ENCODE data around the gene RAP1A. TPM values are rescaled to one million over a fixed set of nuclear protein-coding genes. Genes with fewer than 3 reads are reported as not detected.

The RAP1A gene
- total RNA-seq, 1 experiment from 2014 or later = 50.9 TPM

GRCh38 chr1:111620441-111620971 is 917 bp downstream of the RAP1A start:
- no TSS peak for BruUV-seq (replicated peaks)
- POLR2A ChIA-PET (ENCODE audit: low non-redundant PET) = interaction anchor here (0.6 kb wide), 1 partner anchor 18 kb away, joined by 11 read pairs; no protein-coding TSS in a partner anchor

GRCh38 chr1:111621050-111621449 is 1.5 kb downstream of the RAP1A start:
- H3K4me1 ChIP-seq (ENCODE audit: insufficient read depth, low read length, poor library complexity, severe bottlenecking) = no peaks in the 10 kb centered on the region

More at GRCh38 chr1:111620441-111620971, 917 bp downstream of the RAP1A start:
- Histone ChIP-seq H3K36me3 (ENCODE audit: insufficient read depth, low read length, poor library complexity, severe bottlenecking) (no peaks in the 10 kb centered on the region), H3K27me3 (replicated peaks; ENCODE audit: insufficient read depth, low read depth, low read length, poor library complexity) (no peaks in the 10 kb centered on the region), H3K27ac (ENCODE audit: low read depth, low read length, poor library complexity, severe bottlenecking) (peak overlapping the region; percentile 75), H3K9me3 (ENCODE audit: low read depth, low read length, poor library complexity, severe bottlenecking) (no peaks in the 10 kb centered on the region), H3K4me1 (ENCODE audit: insufficient read depth, low read length, poor library complexity, severe bottlenecking) (no peaks in the 10 kb centered on the region), H3K4me3 (ENCODE audit: low read depth, low read length, poor library complexity, severe bottlenecking) (peak overlapping the region; percentile 92)
- CTCF ChIA-PET = interaction anchor here (0.5 kb wide), 1 partner anchor 94 kb away, joined by 3 read pairs; no protein-coding TSS in a partner anchor
- DNase-seq (ENCODE audit: low spot score) = peak; percentile 45
- TF ChIP-seq CTCF (conservative IDR thresholded peaks at IDR 0.05; ENCODE audit: low read depth, low read length) (no peak), EZH2 (IDR thresholded peaks at IDR 0.05; ENCODE audit: borderline replicate concordance, low read depth, low read length, poor library complexity, severe bottlenecking) (no peak)
- intact Hi-C loops (cut with micrococcal nuclease; ENCODE audit: unreplicated experiment) = no loop called here

GRCh38 chr1:111622166-111622565 is 2.6 kb downstream of the RAP1A start:
- no peaks in the 10 kb centered on the region for H3K9me3 ChIP-seq (ENCODE audit: low read depth, low read length, poor library complexity, severe bottlenecking)
- no TSS peak for BruUV-seq (replicated peaks)
- no peak overlapping the region for H3K4me3 ChIP-seq (ENCODE audit: low read depth, low read length, poor library complexity, severe bottlenecking)
- H3K27me3 ChIP-seq (replicated peaks; ENCODE audit: insufficient read depth, low read depth, low read length, poor library complexity) = no peaks in the 10 kb centered on the region
- ChIA-PET CTCF (no interaction called here), POLR2A (ENCODE audit: low non-redundant PET) (no interaction called here)
- TF ChIP-seq EZH2 (IDR thresholded peaks at IDR 0.05; ENCODE audit: borderline replicate concordance, low read depth, low read length, poor library complexity, severe bottlenecking) (no peak), CTCF (conservative IDR thresholded peaks at IDR 0.05; ENCODE audit: low read depth, low read length) (no peak)
- H3K4me1 ChIP-seq (ENCODE audit: insufficient read depth, low read length, poor library complexity, severe bottlenecking) = no peaks in the 10 kb centered on the region
- DNase-seq (ENCODE audit: low spot score) = no peak
- H3K27ac ChIP-seq (ENCODE audit: low read depth, low read length, poor library complexity, severe bottlenecking) = no peak overlapping the region
- intact Hi-C loops (cut with micrococcal nuclease; ENCODE audit: unreplicated experiment) = no loop called here
- no peaks in the 10 kb centered on the region for H3K36me3 ChIP-seq (ENCODE audit: insufficient read depth, low read length, poor library complexity, severe bottlenecking)

More at GRCh38 chr1:111621050-111621449, 1.5 kb downstream of the RAP1A start:
- ChIA-PET CTCF (no interaction called here), POLR2A (ENCODE audit: low non-redundant PET) (no interaction called here)
- TSS peak; percentile 32 for BruUV-seq (replicated peaks)
- peak; percentile 10 for DNase-seq (ENCODE audit: low spot score)
- H3K9me3 ChIP-seq (ENCODE audit: low read depth, low read length, poor library complexity, severe bottlenecking) = no peaks in the 10 kb centered on the region
- TF ChIP-seq EZH2 (IDR thresholded peaks at IDR 0.05; ENCODE audit: borderline replicate concordance, low read depth, low read length, poor library complexity, severe bottlenecking) (no peak), CTCF (conservative IDR thresholded peaks at IDR 0.05; ENCODE audit: low read depth, low read length) (no peak)
- H3K4me3 ChIP-seq (ENCODE audit: low read depth, low read length, poor library complexity, severe bottlenecking) = peak overlapping the region; percentile 92
- H3K27me3 ChIP-seq (replicated peaks; ENCODE audit: insufficient read depth, low read depth, low read length, poor library complexity) = no peaks in the 10 kb centered on the region
- intact Hi-C loops (cut with micrococcal nuclease; ENCODE audit: unreplicated experiment) = no loop called here
- H3K27ac ChIP-seq (ENCODE audit: low read depth, low read length, poor library complexity, severe bottlenecking) = peak overlapping the region; percentile 75
- H3K36me3 ChIP-seq (ENCODE audit: insufficient read depth, low read length, poor library complexity, severe bottlenecking) = no peaks in the 10 kb centered on the region

Data from A673 (cell line).